GM19240 (cell line): ENCODE data around the gene RTN4RL2.

Experiments used
- DNase-seq: peaks from one replicate; pipeline ENCODE4 v3.0.0; 2011; ENCODE audit warnings: low spot score; ENCODE audit not compliant: insufficient read length

Gene RTN4RL2

DNA sequence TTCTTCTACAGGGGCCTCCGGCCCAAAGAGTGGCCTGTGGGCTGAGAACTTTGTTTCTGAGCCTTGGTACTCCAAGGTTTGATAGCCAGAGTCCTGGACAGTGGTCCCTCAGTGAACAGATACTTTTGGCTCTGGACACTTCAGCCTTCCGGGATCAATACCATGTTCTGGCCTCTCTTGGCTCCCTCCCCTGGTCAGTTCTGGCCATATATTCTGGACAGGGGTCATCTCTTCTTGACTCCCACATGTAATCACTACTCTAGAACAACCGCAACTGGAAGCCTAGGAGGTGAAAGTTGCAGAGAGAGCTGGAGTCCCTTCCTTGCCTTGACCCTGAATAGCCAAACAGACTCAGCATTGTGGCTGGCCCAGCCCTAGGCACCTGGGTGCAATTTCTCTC lies 2.3 kb downstream of the RTN4RL2 start:
- DNase-seq: no peak

DNA sequence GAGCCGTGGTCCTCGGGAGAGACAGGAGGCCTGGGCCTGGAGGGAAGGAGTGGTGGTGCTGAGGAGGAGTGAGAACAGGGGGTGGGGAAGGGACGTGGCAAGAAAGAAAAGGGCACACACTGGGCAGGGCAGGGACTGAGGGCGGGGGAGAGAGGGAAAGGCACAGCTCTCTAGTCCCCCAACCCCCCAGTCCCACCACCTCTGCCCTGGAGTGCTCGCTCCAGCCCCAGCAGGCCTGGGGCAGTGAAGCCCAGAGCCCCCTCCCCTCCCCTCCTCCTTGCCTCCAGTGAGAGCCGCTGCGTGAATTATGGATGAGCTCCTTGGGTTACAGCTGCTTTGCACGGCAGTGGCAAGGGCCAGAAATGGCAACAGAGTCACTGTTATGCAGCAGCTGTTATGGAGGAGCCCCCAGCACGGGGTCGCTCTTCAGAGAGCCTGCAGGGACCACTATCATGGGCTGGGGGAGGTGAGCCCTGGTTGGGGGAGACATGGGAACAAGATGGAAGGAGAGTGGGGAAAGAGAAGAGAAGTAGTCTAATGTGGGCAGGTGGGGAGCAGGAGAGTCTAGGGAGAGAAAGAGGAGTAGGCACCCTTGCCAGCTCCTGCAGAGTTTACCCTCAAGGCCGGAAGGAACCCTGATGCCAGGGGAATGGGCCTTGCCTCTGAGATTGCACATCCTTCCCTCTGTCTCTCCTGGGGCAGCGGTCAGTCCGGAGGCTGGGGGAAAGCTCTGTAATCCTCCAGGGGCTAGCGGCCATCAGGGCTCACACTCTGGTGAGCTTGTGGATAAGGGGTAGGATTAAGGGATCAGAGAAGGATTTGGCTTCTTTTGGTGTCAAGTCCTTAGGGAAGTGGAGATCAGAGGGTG lies 3.6 kb downstream of the RTN4RL2 start:
- no peak for DNase-seq

DNA sequence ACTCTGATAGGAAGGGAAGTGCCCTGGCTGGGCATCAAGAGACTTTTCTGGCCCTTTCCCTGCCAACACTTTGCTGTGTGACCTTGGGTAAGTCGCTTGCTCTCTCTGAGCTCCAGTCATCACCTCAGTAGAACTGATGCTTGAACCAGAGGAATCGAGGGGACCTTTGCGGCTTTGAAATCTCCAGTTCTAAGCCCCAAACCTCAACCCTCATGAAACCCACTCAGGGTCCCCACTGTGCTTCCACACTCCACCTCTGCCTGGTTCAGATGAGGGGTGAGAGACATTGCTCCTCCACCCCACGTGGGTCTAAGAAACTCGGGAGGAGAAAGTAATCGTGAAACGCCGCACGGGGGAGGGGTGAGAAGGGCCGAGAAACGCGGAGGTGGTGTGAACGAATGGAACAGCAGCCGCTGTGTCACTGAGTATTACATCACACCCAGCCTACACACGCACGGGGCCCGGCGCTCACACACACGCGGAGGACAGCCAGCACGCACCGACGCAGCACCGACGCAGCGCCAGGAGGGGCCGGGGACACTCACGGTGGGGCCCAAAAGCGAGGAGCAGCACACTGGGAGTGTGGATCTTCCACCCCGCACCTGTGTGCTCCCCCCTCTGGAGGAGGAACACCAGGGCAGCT lies 4.3 kb downstream of the RTN4RL2 start:
- DNase-seq: no peak

DNA sequence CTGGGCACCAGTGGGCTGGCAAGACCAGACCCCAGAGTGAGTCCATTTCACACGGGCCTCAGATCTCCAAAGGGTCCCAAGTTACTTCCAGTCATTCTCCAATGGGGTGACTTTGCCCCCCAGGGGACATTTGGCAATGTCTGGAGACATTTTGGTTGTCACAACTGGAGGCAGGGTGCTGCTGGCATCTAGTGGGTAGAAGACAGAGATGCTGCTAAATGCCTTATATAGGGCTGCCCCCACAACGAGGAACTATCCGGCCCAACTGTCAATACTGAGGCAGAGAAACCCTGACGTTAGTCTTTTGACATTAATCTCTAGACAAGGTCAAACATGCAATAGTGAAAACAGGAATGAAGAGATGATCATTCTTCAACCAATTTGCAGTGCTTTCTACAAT lies 6.4 kb downstream of the RTN4RL2 start:
- no peak for DNase-seq

DNA sequence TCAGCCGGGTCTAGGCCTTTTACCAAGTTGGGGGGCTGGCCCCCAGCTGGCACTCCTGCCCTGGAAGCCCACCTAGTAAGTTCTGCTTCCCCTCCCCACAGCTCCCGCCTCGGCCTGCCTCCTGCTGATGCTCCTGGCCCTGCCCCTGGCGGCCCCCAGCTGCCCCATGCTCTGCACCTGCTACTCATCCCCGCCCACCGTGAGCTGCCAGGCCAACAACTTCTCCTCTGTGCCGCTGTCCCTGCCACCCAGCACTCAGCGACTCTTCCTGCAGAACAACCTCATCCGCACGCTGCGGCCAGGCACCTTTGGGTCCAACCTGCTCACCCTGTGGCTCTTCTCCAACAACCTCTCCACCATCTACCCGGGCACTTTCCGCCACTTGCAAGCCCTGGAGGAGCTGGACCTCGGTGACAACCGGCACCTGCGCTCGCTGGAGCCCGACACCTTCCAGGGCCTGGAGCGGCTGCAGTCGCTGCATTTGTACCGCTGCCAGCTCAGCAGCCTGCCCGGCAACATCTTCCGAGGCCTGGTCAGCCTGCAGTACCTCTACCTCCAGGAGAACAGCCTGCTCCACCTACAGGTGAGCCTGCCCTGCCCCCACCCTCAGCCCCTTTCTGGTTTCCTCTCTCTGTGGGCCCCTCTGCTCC lies 7.3 kb downstream of the RTN4RL2 start:
- DNase-seq: no peak

DNA sequence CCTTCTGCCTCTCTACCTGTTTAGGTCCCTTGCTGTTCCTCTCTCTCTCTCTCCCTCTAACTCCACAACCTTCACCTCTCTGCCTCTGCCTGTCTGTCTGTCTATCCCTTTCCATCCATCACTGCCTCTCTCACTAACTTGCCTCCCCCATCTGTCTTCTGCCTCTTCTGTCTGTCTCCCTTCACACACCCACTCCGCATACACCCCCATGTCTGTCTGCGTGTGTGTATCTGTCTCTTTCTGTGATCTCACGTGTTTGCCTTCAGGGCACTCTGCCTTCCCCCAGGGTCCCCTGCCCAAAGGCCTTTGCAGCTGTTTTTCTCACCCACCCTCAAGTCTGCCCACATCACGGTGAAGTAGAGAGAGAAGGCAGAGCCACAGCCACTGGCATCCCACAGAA lies 7.9 kb downstream of the RTN4RL2 start:
- DNase-seq: no peak

DNA sequence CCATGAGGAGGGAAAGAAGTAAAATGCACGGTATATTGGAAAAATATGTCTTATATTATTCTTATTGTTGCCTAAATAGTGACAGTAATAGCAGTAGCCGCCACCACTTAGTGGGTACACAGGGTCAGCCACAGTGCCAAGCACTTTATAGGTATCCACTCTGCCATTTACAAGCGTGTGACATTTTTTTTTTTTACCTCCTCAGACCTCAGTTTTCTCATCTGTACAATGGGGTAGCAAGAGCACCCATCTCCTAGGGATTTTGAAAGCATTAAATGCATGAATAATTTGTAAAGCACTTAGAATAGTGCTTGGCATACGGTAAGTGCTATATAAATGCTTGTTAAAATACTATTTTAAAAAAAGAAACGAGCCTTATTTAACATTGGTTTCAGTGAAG lies 8.9 kb downstream of the RTN4RL2 start:
- no peak for DNase-seq

DNA sequence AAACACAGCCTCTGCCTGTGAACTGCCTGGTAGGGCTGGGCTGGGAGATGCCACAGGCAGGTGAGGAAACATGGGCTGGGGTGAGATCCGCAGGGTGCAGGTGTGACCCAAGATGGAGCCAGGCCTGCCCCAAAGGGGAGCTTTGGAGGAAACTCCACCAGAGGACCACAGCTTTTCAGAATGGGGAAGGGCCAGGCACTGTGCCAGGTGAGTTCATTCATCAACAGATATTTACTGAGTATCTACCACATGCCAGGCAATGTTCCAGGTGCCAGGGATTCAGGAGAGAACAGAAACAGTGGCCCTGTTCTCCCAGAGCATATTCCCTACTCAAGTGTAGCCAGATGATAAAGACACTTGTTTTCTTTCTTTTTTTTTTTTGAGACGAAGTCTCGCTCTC lies 11.2 kb downstream of the RTN4RL2 start:
- no peak for DNase-seq

DNA sequence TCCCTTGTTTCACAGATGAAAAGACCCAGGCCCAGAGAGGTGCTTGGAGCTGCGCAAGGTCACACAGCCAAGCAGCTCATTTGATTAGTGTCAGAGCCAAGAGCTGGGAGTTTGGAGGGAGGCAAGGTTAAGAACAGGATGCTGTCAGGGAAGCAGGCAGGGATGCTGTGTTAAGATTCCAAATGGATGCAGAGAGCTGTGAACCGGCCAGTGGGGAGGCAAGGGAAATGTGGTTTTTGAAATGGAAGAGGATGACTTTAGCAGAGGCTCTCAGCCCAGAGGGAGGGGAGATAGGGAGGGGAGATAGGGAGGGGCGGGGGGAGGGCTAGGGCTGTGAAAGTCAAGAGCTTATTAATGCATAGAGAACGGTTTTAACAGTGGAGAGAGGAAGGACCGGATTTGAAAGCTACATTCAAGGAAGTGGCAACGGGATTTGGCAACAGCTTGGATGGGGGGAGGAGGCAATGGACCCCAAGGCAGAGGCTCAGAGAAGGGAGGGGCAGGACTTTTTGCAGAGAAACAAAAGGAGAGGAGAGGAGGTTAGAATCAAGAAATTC lies 13.0 kb downstream of the RTN4RL2 start:
- DNase-seq: no peak

DNA sequence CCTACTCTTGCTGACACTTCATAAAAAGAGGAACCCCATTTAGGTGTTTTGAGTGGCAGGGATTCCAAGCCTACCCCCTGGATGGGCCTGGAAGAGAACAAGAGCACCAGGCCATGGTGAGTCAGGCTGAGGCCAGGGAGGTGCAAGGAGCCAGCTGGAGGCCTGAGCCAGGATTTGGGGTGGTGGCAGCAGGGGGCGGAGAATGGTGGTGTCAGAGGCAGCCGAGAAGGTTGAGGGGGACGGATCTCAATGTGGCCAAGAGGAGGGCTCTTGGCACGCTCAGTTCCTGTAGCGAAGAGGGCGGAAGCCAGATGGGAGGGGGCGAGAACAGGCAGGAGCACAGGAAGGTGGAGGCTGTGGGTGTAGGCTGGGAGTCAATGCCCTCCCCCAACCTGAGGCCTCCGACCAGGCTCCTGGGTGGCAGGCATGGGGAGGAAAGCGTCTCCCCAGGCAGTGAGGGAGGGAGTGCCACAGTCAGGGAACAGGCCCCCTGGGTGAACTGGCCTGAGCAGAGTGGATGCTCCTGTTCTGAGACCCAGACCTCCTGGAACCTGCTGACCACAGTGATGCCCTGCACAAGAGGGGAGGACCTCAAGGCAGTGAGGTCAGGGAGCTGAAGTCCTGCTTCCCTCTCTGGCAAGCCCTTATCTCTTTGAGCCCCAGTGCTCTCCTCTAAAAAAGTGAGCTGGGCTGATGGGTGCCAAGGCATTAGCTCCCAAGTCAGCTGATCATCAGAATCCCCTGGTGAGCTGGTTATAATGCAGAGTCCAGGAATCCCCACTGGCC lies 13.9 kb downstream of the RTN4RL2 start:
- DNase-seq: no peak

DNA sequence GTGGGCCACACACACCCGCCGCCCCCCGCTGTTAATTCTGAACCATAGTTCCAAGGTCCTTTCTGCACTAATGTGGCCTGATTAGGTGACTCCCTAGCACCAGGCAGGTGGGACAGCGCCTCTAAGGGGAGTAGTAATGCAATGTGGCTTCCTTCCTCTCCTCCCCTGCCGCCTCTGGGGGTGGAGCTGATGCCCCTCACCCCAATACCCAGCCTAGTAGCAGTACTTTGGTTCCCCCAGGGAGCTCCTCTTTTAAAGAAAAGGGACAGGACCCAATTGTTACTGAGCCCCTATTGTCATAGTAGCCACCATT lies 14.4 kb downstream of the RTN4RL2 start:
- DNase-seq: no peak

DNA sequence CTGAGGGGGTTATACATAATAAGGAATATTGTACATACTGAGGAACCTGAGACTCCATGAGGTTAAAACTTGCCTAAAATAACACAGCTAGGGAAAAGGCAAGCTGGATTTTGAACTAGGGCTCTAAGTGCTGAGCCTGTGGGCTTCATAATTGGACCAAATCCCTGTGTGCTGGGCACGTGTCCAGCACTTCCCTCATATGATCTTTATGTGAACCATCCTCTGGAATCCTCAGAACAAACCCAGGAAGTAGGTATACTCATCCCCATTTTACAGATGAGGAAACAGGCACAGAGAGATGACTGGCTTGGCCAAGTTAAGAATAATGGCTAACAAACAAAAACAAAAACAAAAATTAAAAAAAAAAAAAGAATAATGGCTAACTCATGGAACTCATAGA lies 14.9 kb downstream of the RTN4RL2 start:
- no peak for DNase-seq

DNA sequence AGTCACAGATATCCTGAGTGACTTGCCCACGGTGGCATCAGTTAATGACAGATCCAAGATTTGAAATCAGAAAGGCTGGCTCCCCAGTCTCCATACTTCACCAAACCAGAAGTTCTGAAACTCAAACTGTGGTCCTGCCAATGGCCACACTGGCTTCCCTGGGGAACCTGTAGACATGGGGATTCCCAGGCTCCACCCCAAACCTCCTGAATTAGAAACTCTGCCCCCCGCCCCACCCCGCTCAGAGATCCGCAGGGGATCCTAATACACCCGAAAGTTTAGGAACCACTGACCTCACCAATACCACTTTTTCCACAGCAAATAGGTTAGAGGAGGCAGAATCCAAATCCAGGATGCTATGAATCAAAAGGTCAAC lies 15.3 kb downstream of the RTN4RL2 start:
- DNase-seq: no peak

DNA sequence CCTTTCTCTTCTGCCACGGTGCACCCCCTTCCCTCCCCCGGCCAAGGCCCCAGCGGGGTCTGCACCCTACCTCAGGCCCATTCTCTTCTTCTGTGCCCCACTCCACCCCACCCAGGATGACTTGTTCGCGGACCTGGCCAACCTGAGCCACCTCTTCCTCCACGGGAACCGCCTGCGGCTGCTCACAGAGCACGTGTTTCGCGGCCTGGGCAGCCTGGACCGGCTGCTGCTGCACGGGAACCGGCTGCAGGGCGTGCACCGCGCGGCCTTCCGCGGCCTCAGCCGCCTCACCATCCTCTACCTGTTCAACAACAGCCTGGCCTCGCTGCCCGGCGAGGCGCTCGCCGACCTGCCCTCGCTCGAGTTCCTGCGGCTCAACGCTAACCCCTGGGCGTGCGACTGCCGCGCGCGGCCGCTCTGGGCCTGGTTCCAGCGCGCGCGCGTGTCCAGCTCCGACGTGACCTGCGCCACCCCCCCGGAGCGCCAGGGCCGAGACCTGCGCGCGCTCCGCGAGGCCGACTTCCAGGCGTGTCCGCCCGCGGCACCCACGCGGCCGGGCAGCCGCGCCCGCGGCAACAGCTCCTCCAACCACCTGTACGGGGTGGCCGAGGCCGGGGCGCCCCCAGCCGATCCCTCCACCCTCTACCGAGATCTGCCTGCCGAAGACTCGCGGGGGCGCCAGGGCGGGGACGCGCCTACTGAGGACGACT lies 15.9 kb downstream of the RTN4RL2 start:
- no peak for DNase-seq

DNA sequence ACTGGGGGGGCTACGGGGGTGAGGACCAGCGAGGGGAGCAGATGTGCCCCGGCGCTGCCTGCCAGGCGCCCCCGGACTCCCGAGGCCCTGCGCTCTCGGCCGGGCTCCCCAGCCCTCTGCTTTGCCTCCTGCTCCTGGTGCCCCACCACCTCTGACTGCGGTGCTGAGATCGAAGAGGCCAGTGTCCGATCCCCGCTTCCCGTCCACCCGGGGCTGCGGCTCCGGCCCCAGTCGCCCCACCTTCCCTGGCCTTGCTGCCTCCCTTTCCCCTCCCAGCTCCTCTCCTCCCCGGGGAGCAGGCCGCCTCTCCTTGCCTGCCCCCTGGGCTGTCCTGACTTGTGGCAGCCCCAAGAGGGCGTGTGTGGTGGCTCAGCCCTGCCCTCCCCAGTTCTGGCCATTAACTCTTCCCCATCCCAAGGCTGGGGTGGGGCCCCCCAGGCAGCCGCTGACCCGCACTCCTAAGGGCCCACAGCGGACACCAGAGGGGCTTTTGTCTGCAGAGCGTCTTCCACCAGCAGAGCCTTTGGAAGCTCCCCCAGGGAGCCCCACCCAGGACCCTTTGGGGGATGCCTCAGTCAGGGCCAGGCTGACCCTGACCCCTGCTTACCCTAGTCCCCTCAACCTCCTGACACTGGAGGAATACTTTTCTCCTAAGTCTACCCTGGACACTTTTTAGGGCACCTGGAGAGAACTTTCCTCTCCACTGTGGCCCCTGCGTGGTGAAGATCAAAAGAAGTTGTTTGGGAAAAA lies 16.6 kb downstream of the RTN4RL2 start:
- no peak for DNase-seq

DNA sequence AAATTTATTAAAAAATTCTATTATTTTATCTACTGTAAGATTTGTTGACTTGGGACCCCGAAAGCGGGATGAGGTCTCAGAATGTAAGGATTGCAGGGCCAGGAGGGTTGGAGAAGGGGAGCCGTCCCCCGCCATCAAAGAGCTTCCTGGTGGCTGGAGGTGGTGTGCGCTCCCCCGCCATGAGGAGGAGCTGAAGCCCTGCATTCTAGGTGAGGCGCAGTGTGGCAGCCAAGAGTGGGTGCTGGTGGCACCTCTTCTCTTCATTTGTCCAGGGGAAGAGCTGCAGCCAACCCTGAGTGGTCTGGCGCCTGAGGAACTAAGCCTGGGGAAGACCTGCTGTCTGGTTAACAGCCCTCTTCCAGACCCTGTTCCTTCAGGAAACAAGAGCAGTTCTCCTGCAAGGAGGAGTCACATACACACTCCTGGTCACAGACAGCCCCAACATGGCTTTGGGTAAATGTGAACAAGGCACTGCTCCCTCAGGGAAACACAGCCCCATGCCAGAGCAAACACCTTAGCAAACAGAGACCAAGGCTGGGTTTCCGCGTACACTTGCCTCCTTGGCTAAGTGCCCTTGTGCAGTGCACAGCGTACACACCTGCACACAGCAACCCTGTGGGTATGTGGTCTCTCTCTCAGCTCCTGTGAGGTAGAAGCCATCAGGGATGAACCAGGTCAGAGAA lies 17.3 kb downstream of the RTN4RL2 start:
- DNase-seq: no peak

DNA sequence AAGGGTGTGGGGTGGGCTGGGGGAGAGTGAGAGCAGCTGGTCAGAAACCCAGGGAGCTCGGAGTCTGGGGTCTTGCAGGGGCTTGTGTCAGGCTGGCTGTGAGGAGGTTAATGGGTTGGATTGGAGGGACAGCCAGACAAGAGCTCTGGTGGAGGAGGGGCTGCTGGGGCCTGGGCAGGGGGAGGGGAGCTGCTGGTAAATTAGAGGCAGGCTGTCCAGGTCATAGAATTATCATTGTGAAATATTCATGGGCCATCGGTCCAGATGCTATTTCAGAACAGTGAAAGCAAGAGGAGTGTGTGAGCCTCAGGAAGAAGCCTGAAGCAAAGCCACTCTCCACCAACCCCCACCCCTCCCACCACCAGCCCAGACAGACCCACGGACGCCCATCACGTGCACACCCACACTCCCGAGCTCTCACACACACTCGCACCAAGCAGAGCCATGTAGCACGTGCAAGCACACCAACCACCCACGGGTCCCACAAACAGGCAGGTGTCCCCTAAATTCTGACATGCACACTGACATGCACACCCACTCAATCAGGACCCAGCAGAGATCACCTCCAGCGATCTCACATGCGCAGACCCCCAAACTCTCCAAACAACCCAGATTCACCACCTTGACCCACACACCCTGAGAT lies 18.8 kb downstream of the RTN4RL2 start:
- DNase-seq: no peak

DNA sequence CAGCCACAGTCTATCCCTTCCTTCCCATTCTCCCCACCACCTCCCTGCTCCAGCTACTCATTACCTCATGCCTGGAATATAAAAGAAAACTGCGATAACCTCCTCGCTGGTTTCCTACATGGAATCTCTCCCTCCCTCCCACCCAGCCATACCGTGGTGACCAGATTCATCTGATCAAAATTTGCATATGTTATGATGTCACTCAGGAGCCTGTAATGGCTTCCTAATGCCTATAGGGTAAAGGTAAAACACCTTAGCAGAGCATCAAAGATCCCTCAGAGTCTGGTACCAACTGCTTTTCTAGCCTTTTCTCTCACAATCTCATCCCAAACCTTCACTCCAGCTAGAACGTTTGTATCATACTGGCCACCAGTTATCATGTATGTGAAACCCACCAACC lies 19.6 kb downstream of the RTN4RL2 start:
- no peak for DNase-seq

DNA sequence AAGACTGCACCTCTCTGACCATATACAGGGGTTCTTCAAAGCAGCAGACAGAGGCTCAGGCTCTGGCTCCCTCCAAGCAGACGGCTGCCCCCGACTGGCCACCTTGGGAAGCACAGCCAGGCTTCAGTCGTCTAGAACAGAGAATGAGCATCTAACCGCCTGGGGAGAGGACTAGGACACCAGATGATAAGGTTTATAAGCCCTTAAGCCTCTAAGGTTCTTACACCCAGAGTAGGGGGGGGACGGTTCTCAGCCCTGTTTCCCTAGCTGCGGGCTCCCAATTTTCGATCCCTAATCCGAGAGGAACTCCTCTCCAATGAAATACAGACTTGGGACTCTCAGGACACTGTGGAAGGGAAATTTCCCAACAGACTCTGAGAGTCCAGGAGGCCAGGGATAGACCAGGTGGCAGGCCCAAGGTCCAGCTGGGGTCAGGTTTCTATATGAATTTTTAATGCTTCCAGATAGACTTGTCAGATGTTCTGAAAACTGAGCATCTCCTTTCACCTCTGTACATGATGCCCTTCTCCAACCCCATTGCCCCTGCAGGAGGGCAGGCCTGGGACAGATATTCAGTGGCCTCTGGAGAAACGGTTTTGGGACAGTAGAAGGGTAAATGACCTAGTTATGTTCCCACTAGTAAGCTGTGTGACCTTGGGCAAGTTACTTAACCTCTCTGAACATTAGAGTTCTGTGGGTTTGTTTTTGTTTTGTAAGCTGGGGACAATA lies 20.2 kb downstream of the RTN4RL2 start:
- DNase-seq: peak; percentile 87
